Sigmoid colon (tissue), 7 donors: ENCODE results near the gene BST2. TPM values are rescaled to one million over a fixed set of nuclear protein-coding genes. Genes with fewer than 3 reads are reported as not detected.

ENCODE experiments used
- DNase-seq: peaks from one replicate; pipeline ENCODE4 v3.0.0-alpha.2; 2019
- H3K27ac ChIP-seq, 4 donors: fragments of 200-600 bp; sonication (generic); one replicate each; pipeline ENCODE4 v1.5.1; 2016 to 2019; ENCODE audit warnings: mild to moderate bottlenecking in 1 of 4
- H3K27me3 ChIP-seq, 3 donors: fragments of 200-600 bp; sonication (generic); one replicate each; pipeline ENCODE4 v1.5.1; 2019; ENCODE audit warnings: mild to moderate bottlenecking in 1 of 3
- H3K36me3 ChIP-seq, 4 donors: fragments of 200-600 bp; sonication (generic); one replicate each; pipeline ENCODE4 v1.5.1; 2016 to 2019
- H3K4me1 ChIP-seq, 4 donors: fragments of 200-600 bp; sonication (generic); one replicate each; pipeline ENCODE4 v1.5.1; 2017 to 2019
- H3K4me3 ChIP-seq, 4 donors: fragments of 200-600 bp; sonication (generic); one replicate each; pipeline ENCODE4 v1.5.1; 2017 to 2019; ENCODE audit warnings: mild to moderate bottlenecking in 2 of 4, moderate library complexity in 1 of 4
- H3K9me3 ChIP-seq, 4 donors: fragments of 200-600 bp in 3 of 4; sonication (generic) in 3 of 4; one replicate each; pipeline versions ENCODE4 v1.5.1 to v1.6.1; 2013 to 2019
- EP300 ChIP-seq, 4 donors: sonication (generic); formaldehyde crosslinking; IDR thresholded peaks; one replicate each; pipeline ENCODE4 v1.6.1; 2017; ENCODE audit warnings: antibody characterized with exemption in 4 of 4
- POLR2A ChIP-seq, 2 donors: fragments of 450-650 bp; IDR thresholded peaks; one replicate each; pipeline ENCODE4 v1.6.1; 2016; ENCODE audit warnings: antibody characterized with exemption in 2 of 2, mild to moderate bottlenecking in 2 of 2, moderate library complexity in 2 of 2
- POLR2AphosphoS5 ChIP-seq, 4 donors: sonication (generic); formaldehyde crosslinking; IDR thresholded peaks; one replicate each; pipeline ENCODE4 v1.6.1; 2017; ENCODE audit warnings: antibody characterized with exemption in 4 of 4
- WGBS, 2 donors: extraction: QIAGEN DNeasy Blood & Tissue Kit; methylation state at CpG; one replicate each; pipeline ENCODE4 v1.1.7; 2013; 5-methylcytosine and 5-hydroxymethylcytosine counted together
- intact Hi-C: fragments of 100-400 bp; cut with DNase I; formaldehyde crosslinking; loops from one replicate; pipeline ENCODE4 v1.15.1; 2023
- polyA plus RNA-seq, 3 donors: library from polyadenylated mRNA; stranded (reverse); fragments of 200-250 nt; gene quantifications; one replicate each; pipeline ENCODE4 v1.2.3, GENCODE V29; 2013
- total RNA-seq, 4 donors: library from RNA; depleted of rRNA; stranded (reverse); fragments of >200 nt; gene quantifications; one replicate each; pipeline ENCODE4 v1.1.0, GENCODE V29; 2016
- TF ChIP-seq, protein P1 (sequence below), 4 experiments: fragments of 450-650 bp in 3 of 4; fragments of 200-600 bp in 1 of 4; IDR thresholded peaks; one replicate each; pipeline ENCODE4 v1.5.1; 2016 to 2019; ENCODE audit warnings: antibody characterized with exemption in 4 of 4, mild to moderate bottlenecking in 3 of 4, moderate library complexity in 2 of 4
- donor health status: healthy with polysubstance abuse.
- donor health status: Bipolar disorder and iron deficiency.
- donor health status: healthy.

Gene BST2
- total and polyA plus RNA-seq, 7 donors = 37.8 to 127 (median 101) TPM

DNA sequence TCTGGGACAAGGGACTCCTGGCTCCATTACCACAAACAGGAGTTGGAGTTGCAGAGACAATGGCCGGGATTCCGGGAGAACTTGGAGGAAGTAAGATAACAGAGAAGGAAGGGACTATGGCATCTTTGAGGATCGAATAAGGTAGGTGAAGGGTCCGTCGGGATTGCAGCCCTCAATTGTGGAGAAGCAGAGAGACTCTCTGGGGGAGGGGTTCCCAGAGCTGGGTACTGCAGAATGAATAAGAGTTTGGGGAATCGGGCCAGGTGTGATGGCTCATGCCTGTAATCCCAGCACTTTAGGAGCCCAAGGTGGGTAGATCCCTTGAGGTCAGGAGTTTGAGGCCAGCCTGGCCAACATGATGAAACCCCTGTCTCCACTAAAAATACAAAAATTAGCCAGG, 3.8 kb downstream of the BST2 start:
- TF ChIP-seq, protein P1, sequence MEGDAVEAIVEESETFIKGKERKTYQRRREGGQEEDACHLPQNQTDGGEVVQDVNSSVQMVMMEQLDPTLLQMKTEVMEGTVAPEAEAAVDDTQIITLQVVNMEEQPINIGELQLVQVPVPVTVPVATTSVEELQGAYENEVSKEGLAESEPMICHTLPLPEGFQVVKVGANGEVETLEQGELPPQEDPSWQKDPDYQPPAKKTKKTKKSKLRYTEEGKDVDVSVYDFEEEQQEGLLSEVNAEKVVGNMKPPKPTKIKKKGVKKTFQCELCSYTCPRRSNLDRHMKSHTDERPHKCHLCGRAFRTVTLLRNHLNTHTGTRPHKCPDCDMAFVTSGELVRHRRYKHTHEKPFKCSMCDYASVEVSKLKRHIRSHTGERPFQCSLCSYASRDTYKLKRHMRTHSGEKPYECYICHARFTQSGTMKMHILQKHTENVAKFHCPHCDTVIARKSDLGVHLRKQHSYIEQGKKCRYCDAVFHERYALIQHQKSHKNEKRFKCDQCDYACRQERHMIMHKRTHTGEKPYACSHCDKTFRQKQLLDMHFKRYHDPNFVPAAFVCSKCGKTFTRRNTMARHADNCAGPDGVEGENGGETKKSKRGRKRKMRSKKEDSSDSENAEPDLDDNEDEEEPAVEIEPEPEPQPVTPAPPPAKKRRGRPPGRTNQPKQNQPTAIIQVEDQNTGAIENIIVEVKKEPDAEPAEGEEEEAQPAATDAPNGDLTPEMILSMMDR (IDR thresholded peaks at IDR 0.05) = no peak
- TF ChIP-seq EP300 (IDR thresholded peaks at IDR 0.05) (no peak), POLR2A (IDR thresholded peaks at IDR 0.05) (no peak)
- no peak for DNase-seq
- intact Hi-C loops = no loop called here
- 89 to 93% methylated on average over 6 of the region's 6 CpGs for WGBS, 2 donors
- Histone ChIP-seq H3K27ac (no peak overlapping the region), H3K36me3 (peaks cover 0 to 18% (median 0%) of the 10 kb centered on the region in 4 donors), H3K9me3 (no peaks in the 10 kb centered on the region), H3K4me1 (peaks cover 0 to 38% (median 25%) of the 10 kb centered on the region in 4 donors), H3K27me3 (no peaks in the 10 kb centered on the region), H3K4me3 (no peak overlapping the region)

DNA sequence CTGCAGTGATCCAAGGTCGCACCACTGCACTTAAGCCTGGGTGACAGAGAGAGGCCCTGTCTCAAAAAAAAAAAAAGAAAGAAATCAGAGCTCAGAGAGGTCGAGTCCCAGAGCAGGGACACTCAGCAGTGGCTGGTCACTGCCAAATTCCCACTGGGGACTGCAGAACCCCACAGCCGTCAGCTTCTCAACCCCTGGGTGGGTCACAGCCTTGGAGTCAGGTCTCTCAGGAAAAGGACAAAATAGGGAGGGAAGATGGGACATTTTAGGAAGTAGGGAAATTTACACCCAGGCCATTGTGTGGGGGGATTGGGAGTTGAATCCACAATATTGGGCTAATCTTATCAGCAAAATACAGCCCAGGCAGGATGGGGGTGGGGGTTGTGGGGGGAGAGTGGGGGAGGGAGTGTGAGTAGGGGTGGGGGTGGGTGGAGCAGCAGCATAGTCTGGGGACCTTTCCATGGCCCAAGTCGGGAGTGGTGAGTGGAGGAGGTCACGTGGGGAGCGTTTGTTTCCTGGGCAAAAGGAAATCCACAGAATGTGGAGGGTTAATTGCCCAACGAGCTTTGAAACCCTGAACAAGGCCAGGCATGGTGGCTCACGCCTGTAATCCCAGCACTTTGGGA, 6.4 kb downstream of the BST2 start:
- Histone ChIP-seq H3K4me1 (peaks cover 0 to 21% (median 3%) of the 10 kb centered on the region in 4 donors), H3K27me3 (peaks cover 0 to 13% (median 3%) of the 10 kb centered on the region in 3 donors), H3K9me3 (no peaks in the 10 kb centered on the region), H3K4me3 (no peak overlapping the region), H3K36me3 (peaks cover 0 to 18% (median 0%) of the 10 kb centered on the region in 4 donors), H3K27ac (no peak overlapping the region)
- no peak for DNase-seq
- intact Hi-C loops = no loop called here
- TF ChIP-seq POLR2AphosphoS5 (IDR thresholded peaks at IDR 0.05) (no peak), EP300 (IDR thresholded peaks at IDR 0.05) (no peak), POLR2A (IDR thresholded peaks at IDR 0.05) (no peak)
- TF ChIP-seq, protein P1 (IDR thresholded peaks at IDR 0.05) = no peak
- 67 to 74% methylated on average over 8 of the region's 8 CpGs for WGBS, 2 donors

DNA sequence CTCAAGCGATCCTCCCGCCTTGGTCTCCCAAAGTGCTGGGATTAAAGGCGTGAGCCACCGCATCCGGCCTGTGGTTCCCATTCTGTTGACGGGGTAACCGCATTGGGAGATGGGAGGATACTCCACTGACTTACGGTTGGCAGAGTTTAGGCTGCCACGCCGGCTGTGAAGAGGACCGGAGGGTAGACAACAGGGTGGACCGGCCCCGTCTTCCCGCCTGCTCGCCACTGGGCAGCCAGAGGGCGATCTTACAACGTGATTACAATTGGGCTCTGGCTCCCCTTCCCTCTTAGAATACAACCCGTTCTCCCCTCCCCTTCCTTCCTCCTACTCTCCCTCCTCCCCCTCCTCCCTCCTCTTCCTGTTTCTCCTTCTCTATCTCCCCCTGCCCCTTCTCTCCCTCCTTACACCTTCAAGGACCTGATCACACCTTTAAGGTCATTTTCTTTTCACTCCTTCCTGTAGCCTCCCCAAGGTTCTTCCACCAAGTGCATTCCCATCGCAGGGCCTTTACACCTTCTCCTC, 10.5 kb downstream of the BST2 start:
- no peaks in the 10 kb centered on the region for H3K9me3 ChIP-seq
- peaks cover 0 to 23% (median 18%) of the 10 kb centered on the region in 4 donors for H3K4me1 ChIP-seq
- TF ChIP-seq POLR2AphosphoS5 (IDR thresholded peaks at IDR 0.05) = peak in 1 of 4 donors; percentile 27
- no peak for TF ChIP-seq EP300 (IDR thresholded peaks at IDR 0.05)
- TF ChIP-seq, protein P1 (IDR thresholded peaks at IDR 0.05) = peak in 3 of 4 experiments; percentile 63 to 67 (median 65)
- TF ChIP-seq POLR2A (IDR thresholded peaks at IDR 0.05) = no peak
- DNase-seq = no peak
- peaks cover 0 to 28% (median 10%) of the 10 kb centered on the region in 3 donors for H3K27me3 ChIP-seq
- peaks cover 0 to 4% (median 0%) of the 10 kb centered on the region in 4 donors for H3K36me3 ChIP-seq
- H3K4me3 ChIP-seq = no peak overlapping the region
- intact Hi-C loops = loop anchor here (2.0 kb wide), 1 partner anchor 72 kb away; no protein-coding TSS in a partner anchor
- no peak overlapping the region for H3K27ac ChIP-seq
- 21% methylated on average over 19 of the region's 19 CpGs for WGBS, 2 donors

DNA sequence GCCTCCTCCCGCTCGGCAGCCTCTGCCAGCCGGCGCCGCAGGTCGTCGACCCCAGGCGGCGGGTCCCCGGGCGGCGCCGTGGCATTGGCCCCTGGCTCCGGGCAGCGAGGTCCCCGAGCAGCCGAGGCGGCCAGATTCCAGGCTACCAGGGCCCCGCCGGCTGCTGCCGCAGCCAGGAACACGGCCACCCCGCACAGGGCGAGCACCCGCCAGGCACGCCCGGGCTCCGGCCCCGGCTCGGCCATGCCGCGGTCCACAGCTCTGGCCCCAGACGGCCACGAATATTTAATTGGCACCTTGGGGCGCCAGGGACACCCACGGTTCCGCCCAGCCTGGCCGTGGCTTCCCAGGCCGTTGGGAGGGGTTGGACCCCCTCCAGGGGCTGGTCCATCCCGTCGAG, 11.5 kb downstream of the BST2 start, which contains the start of gene CCDC194:
CCDC194 (minus strand) TSS at position 283 of the 400 bp plus-strand sequence; CDS start at position 245, 38 bp downstream.
- H3K27me3 ChIP-seq = peaks cover 0 to 28% (median 10%) of the 10 kb centered on the region in 3 donors
- TF ChIP-seq POLR2A (IDR thresholded peaks at IDR 0.05) = no peak
- peaks cover 0 to 8% (median 0%) of the 10 kb centered on the region in 4 donors for H3K9me3 ChIP-seq
- no peak within 1 kb of the TSS for H3K27ac ChIP-seq
- H3K36me3 ChIP-seq = no peaks in the 10 kb centered on the region
- H3K4me1 ChIP-seq = peaks cover 0 to 23% (median 18%) of the 10 kb centered on the region in 4 donors
- 24 to 55% methylated on average over 41 of the region's 41 CpGs for WGBS, 2 donors
- H3K4me3 ChIP-seq = no peak within 1 kb of the TSS
- no peak for DNase-seq
- intact Hi-C loops = loop anchor here (2.0 kb wide), 1 partner anchor 73 kb away; no protein-coding TSS in a partner anchor

DNA sequence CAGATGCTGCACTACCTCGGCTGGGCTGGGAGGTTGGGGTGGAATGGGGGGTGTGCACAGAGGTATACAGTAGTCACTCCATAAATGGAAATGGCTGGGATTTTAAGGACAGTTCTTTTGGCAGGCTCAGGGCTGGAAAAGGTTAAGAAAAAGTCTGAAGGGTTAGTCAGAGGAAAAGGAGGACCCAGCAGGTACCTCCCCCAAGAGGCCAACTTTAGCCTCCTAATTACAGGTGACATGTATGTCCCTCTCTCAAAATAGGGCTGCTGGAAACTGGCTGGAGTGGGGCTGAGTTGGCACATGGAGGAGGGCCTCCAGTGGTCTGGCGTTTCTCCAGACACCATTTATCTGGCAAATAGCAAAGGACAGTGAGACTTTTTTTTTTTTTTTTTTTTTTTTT, 12.4 kb downstream of the BST2 start:
- H3K4me3 ChIP-seq = no peak overlapping the region
- WGBS, 2 donors = 29 to 61% methylated on average over 2 of the region's 2 CpGs
- no peaks in the 10 kb centered on the region for H3K36me3 ChIP-seq
- DNase-seq = no peak
- H3K27me3 ChIP-seq = peaks cover 0 to 28% (median 10%) of the 10 kb centered on the region in 3 donors
- intact Hi-C loops = no loop called here
- peaks cover 0 to 8% (median 0%) of the 10 kb centered on the region in 4 donors for H3K9me3 ChIP-seq
- TF ChIP-seq POLR2A (IDR thresholded peaks at IDR 0.05) (no peak), EP300 (IDR thresholded peaks at IDR 0.05) (no peak), POLR2AphosphoS5 (IDR thresholded peaks at IDR 0.05) (no peak)
- TF ChIP-seq, protein P1 (IDR thresholded peaks at IDR 0.05) = no peak
- H3K4me1 ChIP-seq = peaks cover 0 to 23% (median 18%) of the 10 kb centered on the region in 4 donors
- no peak overlapping the region for H3K27ac ChIP-seq
